Transverse colon (tissue), 4 donors: ENCODE measurements around the gene SPG21.

Experiments used
- EP300 ChIP-seq: sonication (generic); formaldehyde crosslinking; IDR thresholded peaks from one replicate; pipeline ENCODE4 v1.6.1; 2017; ENCODE audit warnings: antibody characterized with exemption, low read depth
- POLR2AphosphoS5 ChIP-seq, 3 donors: sonication (generic); formaldehyde crosslinking; IDR thresholded peaks; one replicate each; pipeline ENCODE4 v1.6.1; 2016; ENCODE audit warnings: antibody characterized with exemption in 3 of 3
- TF ChIP-seq, protein P1 (sequence below), 5 experiments: fragments of 200-600 bp in 3 of 5; fragments of 450-650 bp in 2 of 5; sonication (generic) in 3 of 5; IDR thresholded peaks; 1 replicate in 2 of 5; 2 replicates in 3 of 5; pipeline ENCODE4 v1.5.1; 2016 to 2017; ENCODE audit warnings: antibody characterized with exemption in 5 of 5, inconsistent platforms in 3 of 5, mild to moderate bottlenecking in 2 of 5, moderate library complexity in 1 of 5

DNA sequence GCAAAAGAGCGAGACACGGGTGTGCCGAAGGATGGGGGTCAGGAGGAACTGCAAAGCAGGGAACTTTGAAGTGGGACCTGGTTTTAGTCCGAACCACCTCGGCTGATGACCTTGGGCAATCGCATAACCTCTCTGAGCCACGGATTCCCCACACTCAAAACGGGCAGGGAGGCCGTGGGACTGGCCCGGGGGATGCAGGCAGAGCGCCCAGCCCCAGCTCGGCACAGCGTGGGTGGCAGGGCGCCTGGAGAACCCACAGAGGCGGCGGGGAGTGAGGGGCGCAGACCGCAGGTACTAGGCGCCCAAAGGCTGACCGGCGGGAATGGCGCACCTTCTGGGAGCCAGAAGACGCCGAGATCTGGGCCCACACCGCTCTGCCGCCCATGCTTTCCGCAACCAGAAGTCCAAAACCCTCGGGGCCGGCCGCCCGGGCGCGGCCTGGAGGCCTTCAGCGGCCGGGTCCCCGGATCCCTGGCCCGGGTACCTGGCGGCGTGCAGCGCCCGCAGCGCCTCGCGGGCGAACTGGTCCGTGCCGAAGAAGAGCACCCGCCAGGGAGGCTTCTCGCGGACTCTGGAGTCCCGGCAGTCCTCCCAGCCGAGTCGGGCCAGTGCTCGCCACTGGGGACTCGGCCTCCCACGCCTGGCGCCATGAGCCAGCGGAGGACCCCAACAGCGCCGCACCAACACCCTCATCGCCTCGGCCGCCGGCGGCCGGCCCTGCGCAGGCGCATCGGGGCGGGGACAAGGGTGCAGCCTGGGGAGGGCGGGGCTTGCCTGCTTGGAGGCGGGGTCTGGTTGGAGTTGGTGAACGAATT lies 39.4 kb upstream of the SPG21 start, which contains the start of gene MTFMT:
- TF ChIP-seq, protein P1, sequence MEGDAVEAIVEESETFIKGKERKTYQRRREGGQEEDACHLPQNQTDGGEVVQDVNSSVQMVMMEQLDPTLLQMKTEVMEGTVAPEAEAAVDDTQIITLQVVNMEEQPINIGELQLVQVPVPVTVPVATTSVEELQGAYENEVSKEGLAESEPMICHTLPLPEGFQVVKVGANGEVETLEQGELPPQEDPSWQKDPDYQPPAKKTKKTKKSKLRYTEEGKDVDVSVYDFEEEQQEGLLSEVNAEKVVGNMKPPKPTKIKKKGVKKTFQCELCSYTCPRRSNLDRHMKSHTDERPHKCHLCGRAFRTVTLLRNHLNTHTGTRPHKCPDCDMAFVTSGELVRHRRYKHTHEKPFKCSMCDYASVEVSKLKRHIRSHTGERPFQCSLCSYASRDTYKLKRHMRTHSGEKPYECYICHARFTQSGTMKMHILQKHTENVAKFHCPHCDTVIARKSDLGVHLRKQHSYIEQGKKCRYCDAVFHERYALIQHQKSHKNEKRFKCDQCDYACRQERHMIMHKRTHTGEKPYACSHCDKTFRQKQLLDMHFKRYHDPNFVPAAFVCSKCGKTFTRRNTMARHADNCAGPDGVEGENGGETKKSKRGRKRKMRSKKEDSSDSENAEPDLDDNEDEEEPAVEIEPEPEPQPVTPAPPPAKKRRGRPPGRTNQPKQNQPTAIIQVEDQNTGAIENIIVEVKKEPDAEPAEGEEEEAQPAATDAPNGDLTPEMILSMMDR (IDR thresholded peaks at IDR 0.05), result no peak
- TF ChIP-seq POLR2AphosphoS5 (IDR thresholded peaks at IDR 0.05) (peak; percentile 98 to 100 (median 98)), EP300 (no peak)
